ENCODE data around the gene ALLC.

DNA sequence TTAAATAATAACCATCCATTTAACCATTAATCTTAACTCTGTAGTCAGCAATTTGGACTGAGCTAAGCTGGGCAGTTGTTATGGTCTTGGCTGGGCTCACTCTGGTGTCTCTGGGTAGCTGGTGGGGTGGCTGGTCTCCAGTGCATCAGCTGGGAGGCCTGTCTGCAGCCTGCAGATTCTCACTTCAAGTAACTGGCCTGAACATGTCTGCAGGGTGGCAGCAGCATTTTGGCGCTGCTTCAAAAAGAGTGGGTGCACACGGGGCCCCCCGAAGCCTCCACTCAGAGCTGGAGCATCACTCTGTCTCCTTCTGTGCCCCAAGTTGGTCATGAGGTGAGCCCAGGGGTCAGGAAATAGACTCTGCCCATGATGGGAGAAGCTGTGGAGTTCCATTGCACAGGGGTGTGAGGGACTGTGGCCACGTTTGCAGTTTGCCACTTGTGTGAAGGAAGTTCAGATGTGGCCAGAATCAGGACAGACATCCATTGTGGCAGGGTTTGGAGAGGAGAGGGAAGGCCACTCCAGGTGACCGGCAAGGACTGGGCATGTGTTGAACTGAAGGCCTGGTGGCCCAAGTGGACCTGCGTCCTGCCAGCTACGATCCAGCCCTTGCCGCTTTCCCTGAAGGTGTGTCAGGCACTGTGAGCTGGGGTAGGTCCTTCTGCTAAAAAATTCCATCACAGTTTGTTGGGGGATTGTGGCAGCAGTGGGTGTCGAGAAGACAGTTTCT is 4.9 kb upstream of the ALLC start:
- TF ChIP-seq, protein P1, sequence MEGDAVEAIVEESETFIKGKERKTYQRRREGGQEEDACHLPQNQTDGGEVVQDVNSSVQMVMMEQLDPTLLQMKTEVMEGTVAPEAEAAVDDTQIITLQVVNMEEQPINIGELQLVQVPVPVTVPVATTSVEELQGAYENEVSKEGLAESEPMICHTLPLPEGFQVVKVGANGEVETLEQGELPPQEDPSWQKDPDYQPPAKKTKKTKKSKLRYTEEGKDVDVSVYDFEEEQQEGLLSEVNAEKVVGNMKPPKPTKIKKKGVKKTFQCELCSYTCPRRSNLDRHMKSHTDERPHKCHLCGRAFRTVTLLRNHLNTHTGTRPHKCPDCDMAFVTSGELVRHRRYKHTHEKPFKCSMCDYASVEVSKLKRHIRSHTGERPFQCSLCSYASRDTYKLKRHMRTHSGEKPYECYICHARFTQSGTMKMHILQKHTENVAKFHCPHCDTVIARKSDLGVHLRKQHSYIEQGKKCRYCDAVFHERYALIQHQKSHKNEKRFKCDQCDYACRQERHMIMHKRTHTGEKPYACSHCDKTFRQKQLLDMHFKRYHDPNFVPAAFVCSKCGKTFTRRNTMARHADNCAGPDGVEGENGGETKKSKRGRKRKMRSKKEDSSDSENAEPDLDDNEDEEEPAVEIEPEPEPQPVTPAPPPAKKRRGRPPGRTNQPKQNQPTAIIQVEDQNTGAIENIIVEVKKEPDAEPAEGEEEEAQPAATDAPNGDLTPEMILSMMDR (IDR thresholded peaks at IDR 0.05) = no peak
- TF ChIP-seq POLR2A (IDR thresholded peaks at IDR 0.05) = no peak
